LNCaP clone FGC (cell line): ENCODE results near the gene PARVB.

Experiments
- DNase-seq: peaks from one replicate; pipeline ENCODE4 v3.0.0-alpha.2; 2011; ENCODE audit warnings: low read depth
- H3K4me3 ChIP-seq: 2 replicates; pipeline ENCODE4 v1.5.1; 2011; ENCODE audit warnings: mild to moderate bottlenecking, low read depth, low read length, control low read depth
- CTCF ChIP-seq: IDR thresholded peaks from 2 replicates; pipeline ENCODE4 v1.5.1; 2012; ENCODE audit warnings: mild to moderate bottlenecking; ENCODE audit not compliant: control insufficient read depth, insufficient read depth; ENCODE audit errors: extremely low read depth

Gene PARVB

DNA sequence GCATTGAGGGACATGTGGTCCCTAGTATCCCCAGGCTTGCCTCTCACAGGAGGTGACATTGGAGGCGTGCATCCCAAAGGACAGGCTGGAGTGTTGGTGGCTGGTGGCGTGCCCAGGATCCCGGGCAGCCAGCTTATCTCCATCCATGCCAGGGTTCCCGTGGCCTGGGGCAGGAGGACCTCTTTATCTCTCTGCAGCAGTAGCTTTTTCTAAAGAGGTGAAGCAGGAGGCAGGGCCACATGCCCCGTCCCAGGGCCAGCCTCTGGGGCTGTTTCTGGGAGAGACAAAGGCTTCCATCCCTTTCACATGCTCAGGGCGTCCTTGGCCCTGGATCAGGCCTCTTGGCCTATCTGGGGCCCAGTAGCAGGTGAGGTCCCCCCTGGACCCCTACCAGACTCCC lies 176.3 kb downstream of the PARVB start:
- DNase-seq, result no peak
- H3K4me3 ChIP-seq, result no peak overlapping the region
- TF ChIP-seq CTCF, result no peak

GRCh38 chr22:44200855-44201550 lies 176.9 kb downstream of the PARVB start:
- DNase-seq, result no peak
- TF ChIP-seq CTCF, result no peak
- H3K4me3 ChIP-seq, result no peak overlapping the region

DNA sequence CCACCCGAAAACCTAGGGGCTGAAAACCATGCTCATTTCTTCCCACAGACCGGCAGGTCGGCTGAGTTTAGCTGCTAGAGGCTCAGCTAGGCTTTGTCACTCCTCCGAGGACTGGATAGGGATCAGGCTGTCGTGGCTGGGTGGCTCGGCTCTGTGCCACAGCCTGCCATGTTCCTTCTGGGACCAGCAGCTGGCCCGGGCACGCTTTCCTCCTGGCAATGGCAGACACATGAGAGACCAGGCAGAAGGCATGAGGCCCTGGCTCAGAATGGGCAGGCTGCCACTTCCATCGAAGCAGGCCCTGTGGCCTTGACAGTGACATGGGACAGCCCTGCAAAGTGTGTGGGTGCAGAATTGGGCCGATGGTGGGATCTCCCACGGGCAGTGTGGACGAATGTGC lies 177.6 kb downstream of the PARVB start:
- no peak for DNase-seq
- TF ChIP-seq CTCF, result no peak

DNA sequence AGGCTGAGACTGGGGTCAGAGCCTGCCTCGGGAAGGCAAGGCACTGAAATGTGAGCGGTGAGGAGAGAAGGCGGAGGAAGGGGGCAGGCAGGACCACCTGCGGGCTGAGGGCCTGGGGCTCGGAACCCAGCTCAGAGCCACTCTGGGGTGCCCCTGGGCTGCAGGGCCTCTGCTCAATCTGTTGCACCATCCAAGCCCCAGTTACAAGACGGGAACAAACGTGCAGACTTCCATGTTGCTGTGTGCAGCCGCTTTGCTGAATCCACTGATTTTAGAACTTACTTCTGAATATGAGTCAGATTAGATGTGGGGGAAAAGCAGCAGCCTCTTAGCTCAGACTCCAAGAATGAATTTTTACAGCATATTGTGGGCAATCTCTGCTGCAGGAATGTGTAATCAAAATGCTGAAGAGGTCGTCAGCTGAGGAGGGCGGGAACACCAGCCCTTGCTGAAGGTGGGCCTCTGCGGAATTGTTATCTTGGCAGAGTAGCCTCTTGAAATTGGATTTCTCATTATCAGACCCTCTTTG lies 178.2 kb downstream of the PARVB start:
- no peak for TF ChIP-seq CTCF
- H3K4me3 ChIP-seq, result no peak overlapping the region
- no peak for DNase-seq

More for the DNA sequence above, 177.6 kb downstream of the PARVB start:
- H3K4me3 ChIP-seq, result no peak overlapping the region

DNA sequence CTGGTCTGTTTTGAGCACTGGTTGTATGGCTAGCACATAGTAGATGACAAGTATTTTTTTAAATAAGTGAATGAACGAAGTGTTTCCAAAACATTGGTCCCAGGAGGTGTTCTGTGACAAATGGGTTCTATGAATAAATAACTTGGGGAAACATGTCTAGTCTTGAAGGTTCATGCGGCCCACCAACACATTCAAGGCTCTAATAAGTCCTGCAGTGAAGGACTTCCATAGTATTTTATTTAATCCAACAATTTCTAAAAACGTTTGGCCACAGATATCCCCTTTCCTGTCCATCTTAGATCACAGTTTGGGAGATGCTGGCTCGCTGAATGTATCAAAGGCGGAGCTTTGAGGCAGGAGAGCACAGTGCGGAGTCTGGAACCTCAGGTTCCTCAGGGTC lies 179.1 kb downstream of the PARVB start:
- no peak overlapping the region for H3K4me3 ChIP-seq
- no peak for TF ChIP-seq CTCF

GRCh38 chr22:44204739-44205515 lies 180.8 kb downstream of the PARVB start:
- H3K4me3 ChIP-seq, result no peak overlapping the region
- DNase-seq, result no peak
- no peak for TF ChIP-seq CTCF

More for the DNA sequence above, 179.1 kb downstream of the PARVB start:
- no peak for DNase-seq
